Fibroblast of peridontal ligament (primary cell): ENCODE data around the gene CYB561A3.
"Not testable (repeated sequence)": the region's sequence is repeated elsewhere in the genome, so short reads cannot be mapped to it uniquely, and the experiment has no call there.

Experiments
- DNase-seq: peaks from one replicate; pipeline ENCODE4 v3.0.0-alpha.2; 2010; ENCODE audit errors: extremely low read depth

The CYB561A3 gene

GRCh38 chr11:61361741-61362541 is at the start of gene CYB561A3, which contains the start of gene TMEM138:
Gene CYB561A3 (minus strand): TSS chr11:61361882. CDS start chr11:61356713, 5,169 bp downstream.
Gene TMEM138 (plus strand): TSS chr11:61362374. CDS start chr11:61364391, 2,017 bp downstream.
- peak; percentile 90 for DNase-seq

- no peak for DNase-seq
Observed at GRCh38 chr11:61406991-61407728, 45.5 kb upstream of the CYB561A3 start.

GRCh38 chr11:61406067-61406466 is 44.4 kb upstream of the CYB561A3 start:
- DNase-seq: no peak

GRCh38 chr11:61404641-61405040 is 43.0 kb upstream of the CYB561A3 start:
- no peak for DNase-seq

- no peak for DNase-seq
Observed at GRCh38 chr11:61404103-61404502, 42.4 kb upstream of the CYB561A3 start.

- no peak for DNase-seq
Observed at GRCh38 chr11:61403658-61404057, 42.0 kb upstream of the CYB561A3 start.

- DNase-seq: no peak
Observed at GRCh38 chr11:61401573-61401972, 39.9 kb upstream of the CYB561A3 start.

GRCh38 chr11:61401173-61401572 is 39.5 kb upstream of the CYB561A3 start:
- DNase-seq: no peak

- peak; percentile 36 for DNase-seq
Observed at GRCh38 chr11:61392981-61393595, 31.4 kb upstream of the CYB561A3 start.

- peak; percentile 55 for DNase-seq
Observed at GRCh38 chr11:61390161-61390560, 28.5 kb upstream of the CYB561A3 start.

GRCh38 chr11:61384271-61385242 is 22.9 kb upstream of the CYB561A3 start:
- DNase-seq: peak; percentile 56

- not testable (repeated sequence) for DNase-seq
Observed at GRCh38 chr11:61383859-61384258, 22.2 kb upstream of the CYB561A3 start.

- no peak for DNase-seq
Observed at GRCh38 chr11:61380884-61381283, 19.2 kb upstream of the CYB561A3 start.

- DNase-seq: peak; percentile 100
Observed at GRCh38 chr11:61378713-61379313, 17.1 kb upstream of the CYB561A3 start.

GRCh38 chr11:61377461-61378160 is 15.9 kb upstream of the CYB561A3 start:
- DNase-seq: peak; percentile 59

GRCh38 chr11:61375761-61376108 is 14.1 kb upstream of the CYB561A3 start:
- no peak for DNase-seq

- no peak for DNase-seq
Observed at GRCh38 chr11:61372659-61373420, 11.2 kb upstream of the CYB561A3 start.

- DNase-seq: no peak
Observed at GRCh38 chr11:61370349-61371005, 8.8 kb upstream of the CYB561A3 start.
